CD4-positive, alpha-beta T cell (primary cell): ENCODE results near the gene USP53. TPM values are rescaled to one million over a fixed set of nuclear protein-coding genes. Genes with fewer than 3 reads are reported as not detected.

ENCODE experiments used
- ATAC-seq: fragments of 200-7000 bp; cut with Tn5 transposase; one replicate; pipeline ENCODE4 v1.10.0; 2022; ENCODE audit warnings: mild to moderate bottlenecking; ENCODE audit not compliant: poor library complexity
- CTCF ChIA-PET: fragments of 350-600 bp; sonication (Branson Sonifier 250); formaldehyde crosslinking; loops from one replicate; lab custom pipeline; 2021; ENCODE audit warnings: antibody characterized with exemption, inconsistent platforms; lab: Charles Lee
- POLR2A ChIA-PET: fragments of 350-600 bp; sonication (Branson Sonifier 250); formaldehyde crosslinking; loops from one replicate; lab custom pipeline; 2021; ENCODE audit warnings: antibody characterized with exemption, inconsistent platforms; lab: Charles Lee
- DNase-seq, 14 experiments: peaks; one replicate each; pipeline ENCODE4 v3.0.0-alpha.2; 2013 to 2020; ENCODE audit warnings: mixed read lengths in 2 of 14
- H3K27ac ChIP-seq, 2 donors: one replicate each; pipeline versions ENCODE4 v1.5.1 to v1.7.0; 2013; ENCODE audit warnings: low read length in 2 of 2, low read depth in 1 of 2, mild to moderate bottlenecking in 1 of 2
- H3K27me3 ChIP-seq, 2 experiments: 1 replicate in 1 of 2; 2 replicates in 1 of 2; pipeline versions ENCODE4 v1.6.1 to v1.7.0; 2013; ENCODE audit warnings: low read length in 2 of 2, control low read depth in 1 of 2, mild to moderate bottlenecking in 1 of 2, moderate library complexity in 1 of 2; ENCODE audit not compliant: insufficient read depth in 2 of 2, control insufficient read depth in 1 of 2
- H3K36me3 ChIP-seq: one replicate; pipeline ENCODE4 v1.6.1; 2013; ENCODE audit warnings: low read length, control low read depth; ENCODE audit not compliant: insufficient read depth
- H3K4me1 ChIP-seq: one replicate; pipeline ENCODE4 v1.6.1; 2013; ENCODE audit warnings: low read length, control low read depth; ENCODE audit not compliant: insufficient read depth
- H3K4me3 ChIP-seq: one replicate; pipeline ENCODE4 v1.5.1; 2013; ENCODE audit warnings: mild to moderate bottlenecking, low read length, moderate library complexity
- H3K9me3 ChIP-seq, 2 experiments: 1 replicate in 1 of 2; 2 replicates in 1 of 2; pipeline versions ENCODE4 v1.6.1 to v1.7.0; 2013; ENCODE audit warnings: low read length in 2 of 2, mild to moderate bottlenecking in 2 of 2, control low read depth in 1 of 2, moderate library complexity in 1 of 2; ENCODE audit not compliant: control insufficient read depth in 1 of 2, insufficient read depth in 1 of 2
- H3K27ac Mint-ChIP-seq: one replicate; pipeline ENCODE4 v1.8.0; 2020; ENCODE audit warnings: mixed read lengths
- H3K27me3 Mint-ChIP-seq: one replicate; pipeline ENCODE4 v1.8.0; 2021; ENCODE audit warnings: mixed read lengths
- H3K36me3 Mint-ChIP-seq: one replicate; pipeline ENCODE4 v1.8.0; 2021; ENCODE audit warnings: low read depth, mixed read lengths
- H3K4me1 Mint-ChIP-seq: one replicate; pipeline ENCODE4 v1.8.0; 2021; ENCODE audit warnings: low read depth, mixed read lengths
- H3K4me3 Mint-ChIP-seq: one replicate; pipeline ENCODE4 v1.8.0; 2020; ENCODE audit warnings: mild to moderate bottlenecking, mixed read lengths
- H3K9me3 Mint-ChIP-seq: one replicate; pipeline ENCODE4 v1.8.0; 2020; ENCODE audit warnings: mixed read lengths
- intact Hi-C, 2 experiments: fragments of 100-400 bp; cut with DNase I in 1 of 2; cut with micrococcal nuclease in 1 of 2; formaldehyde crosslinking; loops; one replicate each; pipeline versions ENCODE4 v1.15.1 to v1.9.0; 2023 to 2025; cut with DNase I, micrococcal nuclease
- total RNA-seq, 174 experiments: library from RNA in 2 of 174; stranded (reverse) in 2 of 174; gene quantifications; one replicate each; pipeline ENCODE4 v1.2.3 and lab custom pipeline; 2021 to 2026
- TF ChIP-seq, protein P1 (sequence below): fragments of 200-600 bp; IDR thresholded peaks from one replicate; pipeline ENCODE4 v1.8.0; 2022; ENCODE audit warnings: antibody characterized with exemption, mild to moderate bottlenecking

Gene USP53
- total RNA-seq, 2 experiments from 2014 or later, result 15.1 to 15.5 TPM

DNA sequence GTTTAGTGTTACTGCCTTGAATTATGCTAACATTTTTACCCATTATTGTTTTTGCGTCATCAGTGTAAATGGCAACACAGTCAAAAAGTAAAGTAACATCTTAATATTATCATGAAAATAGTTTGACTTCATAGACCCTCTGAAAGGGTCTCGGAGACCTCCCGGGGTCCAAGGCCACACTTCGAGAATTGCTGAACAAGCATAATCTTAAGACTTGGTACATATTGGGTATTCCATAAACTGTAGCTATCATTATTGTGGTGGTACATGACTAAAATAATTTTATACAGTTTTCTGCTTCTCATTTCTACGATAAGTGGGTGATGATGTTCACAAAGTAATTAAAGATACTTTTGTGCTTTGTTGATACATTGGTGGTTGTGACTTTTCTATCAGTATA lies 76.8 kb downstream of the USP53 start:
- intact Hi-C loops, result loop anchor here (5.0 to 10.0 kb wide), 3 partner anchors 75 to 307 kb away; partner anchors contain the start of gene USP53 (in 2 of the 2)
- no peak overlapping the region for H3K27ac Mint-ChIP-seq
- ATAC-seq (no peak), DNase-seq (no peak)
- CTCF ChIA-PET, result no interaction called here
- Histone ChIP-seq H3K27ac (no peak overlapping the region), H3K36me3 (peaks cover 12% of the 10 kb centered on the region), H3K4me3 (no peak overlapping the region), H3K4me1 (no peaks in the 10 kb centered on the region), H3K9me3 (no peaks in the 10 kb centered on the region), H3K27me3 (no peaks in the 10 kb centered on the region)
- H3K9me3 Mint-ChIP-seq, result no peaks in the 10 kb centered on the region
- H3K27me3 Mint-ChIP-seq, result no peaks in the 10 kb centered on the region
- POLR2A ChIA-PET, result interaction anchor here (1.6 kb wide), 1 partner anchor 11 kb away, joined by 3 read pairs; a partner anchor contains a TSS
- H3K4me1 Mint-ChIP-seq, result peaks cover 10% of the 10 kb centered on the region
- H3K4me3 Mint-ChIP-seq, result no peak overlapping the region
- TF ChIP-seq, protein P1, sequence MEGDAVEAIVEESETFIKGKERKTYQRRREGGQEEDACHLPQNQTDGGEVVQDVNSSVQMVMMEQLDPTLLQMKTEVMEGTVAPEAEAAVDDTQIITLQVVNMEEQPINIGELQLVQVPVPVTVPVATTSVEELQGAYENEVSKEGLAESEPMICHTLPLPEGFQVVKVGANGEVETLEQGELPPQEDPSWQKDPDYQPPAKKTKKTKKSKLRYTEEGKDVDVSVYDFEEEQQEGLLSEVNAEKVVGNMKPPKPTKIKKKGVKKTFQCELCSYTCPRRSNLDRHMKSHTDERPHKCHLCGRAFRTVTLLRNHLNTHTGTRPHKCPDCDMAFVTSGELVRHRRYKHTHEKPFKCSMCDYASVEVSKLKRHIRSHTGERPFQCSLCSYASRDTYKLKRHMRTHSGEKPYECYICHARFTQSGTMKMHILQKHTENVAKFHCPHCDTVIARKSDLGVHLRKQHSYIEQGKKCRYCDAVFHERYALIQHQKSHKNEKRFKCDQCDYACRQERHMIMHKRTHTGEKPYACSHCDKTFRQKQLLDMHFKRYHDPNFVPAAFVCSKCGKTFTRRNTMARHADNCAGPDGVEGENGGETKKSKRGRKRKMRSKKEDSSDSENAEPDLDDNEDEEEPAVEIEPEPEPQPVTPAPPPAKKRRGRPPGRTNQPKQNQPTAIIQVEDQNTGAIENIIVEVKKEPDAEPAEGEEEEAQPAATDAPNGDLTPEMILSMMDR, result no peak
- H3K36me3 Mint-ChIP-seq, result peaks cover 16% of the 10 kb centered on the region

DNA sequence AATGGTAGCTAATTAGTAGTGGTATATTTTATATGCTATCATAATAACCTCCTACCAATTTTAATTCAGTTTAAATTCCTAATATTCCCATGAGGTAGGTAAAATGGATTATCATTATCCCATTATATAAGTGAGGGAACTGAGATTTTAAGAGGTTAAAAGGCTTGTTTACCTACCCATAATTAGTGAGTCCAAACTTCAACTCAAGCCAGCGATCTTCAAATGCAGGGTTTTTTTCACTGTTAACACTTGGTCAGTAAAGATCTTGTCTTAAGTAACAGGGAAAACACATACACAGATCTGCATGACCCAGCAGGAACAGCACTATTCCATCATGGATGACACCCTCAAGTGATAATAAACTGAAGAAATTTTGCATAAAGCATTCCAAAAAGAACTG lies 78.1 kb downstream of the USP53 start:
- H3K9me3 ChIP-seq, result no peaks in the 10 kb centered on the region
- Mint-ChIP-seq H3K27me3 (no peaks in the 10 kb centered on the region), H3K4me3 (no peak overlapping the region), H3K9me3 (no peaks in the 10 kb centered on the region), H3K36me3 (peaks cover 16% of the 10 kb centered on the region), H3K27ac (no peak overlapping the region), H3K4me1 (peaks cover 4% of the 10 kb centered on the region)
- POLR2A ChIA-PET, result interaction anchor here (1.4 kb wide), 1 partner anchor 10 kb away, joined by 11 read pairs; a partner anchor contains a TSS
- intact Hi-C loops, result no loop called here
- no peaks in the 10 kb centered on the region for H3K27me3 ChIP-seq
- H3K36me3 ChIP-seq, result peaks cover 15% of the 10 kb centered on the region
- H3K4me3 ChIP-seq, result no peak overlapping the region
- CTCF ChIA-PET, result no interaction called here
- H3K27ac ChIP-seq, result no peak overlapping the region
- DNase-seq (no peak), ATAC-seq (no peak)
- no peaks in the 10 kb centered on the region for H3K4me1 ChIP-seq
- TF ChIP-seq, protein P1, result no peak

DNA sequence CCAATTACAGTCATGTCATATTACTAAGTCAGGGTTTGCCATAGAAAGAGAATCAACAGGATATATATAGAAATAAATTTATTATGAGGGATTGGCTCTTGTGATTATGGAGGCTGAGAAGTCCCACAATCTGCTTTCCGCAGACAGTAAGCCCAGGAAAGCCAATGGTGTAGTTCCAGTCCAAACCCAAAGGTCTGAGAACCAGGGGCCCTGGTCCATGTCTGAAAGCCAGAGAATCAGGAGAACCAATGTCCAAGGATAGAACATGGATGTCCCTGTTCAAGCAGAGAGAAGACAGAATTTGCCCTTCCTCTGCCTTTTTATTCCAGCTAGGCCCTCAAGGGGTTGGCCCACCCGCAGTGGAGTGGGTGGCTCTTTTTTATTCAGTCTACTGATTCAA lies 83.8 kb downstream of the USP53 start:
- TF ChIP-seq, protein P1, result no peak

More for the DNA sequence above, 83.8 kb downstream of the USP53 start:
- H3K27me3 ChIP-seq, result no peaks in the 10 kb centered on the region
- H3K4me1 Mint-ChIP-seq, result peaks cover 41% of the 10 kb centered on the region
- ChIA-PET POLR2A (interaction anchor here (1.8 kb wide), 1 partner anchor 84 kb away, joined by 9 read pairs; the partner anchor contains the start of gene USP53), CTCF (no interaction called here)
- peak overlapping the region; percentile 1 for H3K4me3 Mint-ChIP-seq
- no peaks in the 10 kb centered on the region for H3K27me3 Mint-ChIP-seq
- H3K4me1 ChIP-seq, result peaks cover 20% of the 10 kb centered on the region
- H3K9me3 ChIP-seq, result no peaks in the 10 kb centered on the region
- no peak overlapping the region for H3K4me3 ChIP-seq
- H3K27ac ChIP-seq, result no peak overlapping the region
- peaks cover 41% of the 10 kb centered on the region for H3K36me3 ChIP-seq
- ATAC-seq (no peak), DNase-seq (no peak)
- peaks cover 64% of the 10 kb centered on the region for H3K36me3 Mint-ChIP-seq
- intact Hi-C loops, result no loop called here
- H3K9me3 Mint-ChIP-seq, result no peaks in the 10 kb centered on the region
- H3K27ac Mint-ChIP-seq, result peak overlapping the region; percentile 37
